Neural cell (in vitro differentiated cells): ENCODE results near the gene UGP2. TPM values are rescaled to one million over a fixed set of nuclear protein-coding genes. Genes with fewer than 3 reads are reported as not detected.

ENCODE experiments used
- H2AFZ ChIP-seq: fragments of 200-600, 300-800 bp; sonication (generic), shearing (Covaris generic); 2 replicates; pipeline ENCODE4 v1.6.0; 2014; ENCODE audit warnings: low read depth, mild to moderate bottlenecking, antibody characterized with exemption, low read length, moderate library complexity
- H3F3A ChIP-seq: fragments of 200-600 bp; shearing (Covaris generic); 2 replicates; pipeline ENCODE4 v1.6.1; 2016; ENCODE audit warnings: mild to moderate bottlenecking, moderate library complexity, mixed read lengths, antibody characterized with exemption, low read length; ENCODE audit not compliant: insufficient read depth, poor library complexity, severe bottlenecking
- H3K27ac ChIP-seq: fragments of 200-600, 300-800 bp; sonication (generic), shearing (Covaris generic); 2 replicates; pipeline ENCODE4 v1.5.1; 2014; ENCODE audit warnings: mild to moderate bottlenecking, low read length, moderate library complexity
- H3K27me3 ChIP-seq: fragments of 300-800, 200-600 bp; sonication (generic), shearing (Covaris generic); 2 replicates; pipeline ENCODE4 v1.6.0; 2014; ENCODE audit warnings: mild to moderate bottlenecking, low read depth, low read length, moderate library complexity; ENCODE audit not compliant: insufficient read depth
- H3K36me3 ChIP-seq: fragments of 300-800, 200-600 bp; sonication (generic), shearing (Covaris generic); 2 replicates; pipeline ENCODE4 v1.5.1; 2014; ENCODE audit warnings: mild to moderate bottlenecking, antibody characterized with exemption, low read length, moderate library complexity; ENCODE audit not compliant: insufficient read depth
- H3K4me2 ChIP-seq: fragments of 300-800, 200-600 bp; sonication (generic), shearing (Covaris generic); 2 replicates; pipeline ENCODE4 v1.6.0; 2014; ENCODE audit warnings: mild to moderate bottlenecking, low read length
- H3K4me3 ChIP-seq: fragments of 300-800, 200-600 bp; sonication (generic), shearing (Covaris generic); 2 replicates; pipeline ENCODE4 v1.5.1; 2014; ENCODE audit warnings: mild to moderate bottlenecking, low read length, moderate library complexity
- H3K79me2 ChIP-seq: fragments of 200-600 bp; shearing (Covaris generic); replicated peaks from 2 replicates; pipeline ENCODE4 v1.6.0; 2014; ENCODE audit warnings: mild to moderate bottlenecking, low read length, moderate library complexity; ENCODE audit not compliant: insufficient read depth
- H3K9ac ChIP-seq: fragments of 300-800, 200-600 bp; sonication (generic), shearing (Covaris generic); 2 replicates; pipeline ENCODE4 v1.6.1; 2016; ENCODE audit warnings: mild to moderate bottlenecking, low read length, mixed read lengths
- H3K9me2 ChIP-seq: fragments of 200-600 bp; shearing (Covaris generic); 2 replicates; pipeline ENCODE4 v1.6.1; 2016; ENCODE audit warnings: mild to moderate bottlenecking, low read length, mixed read lengths; ENCODE audit not compliant: insufficient read depth
- H3K9me3 ChIP-seq: fragments of 200-600, 300-800 bp; sonication (generic), shearing (Covaris generic); 2 replicates; pipeline ENCODE4 v1.6.1; 2016; ENCODE audit warnings: mild to moderate bottlenecking, mixed run types, low read length, moderate library complexity, mixed read lengths
- H4K20me1 ChIP-seq: fragments of 200-600 bp; shearing (Covaris generic); 2 replicates; pipeline ENCODE4 v1.6.1; 2016; ENCODE audit warnings: mild to moderate bottlenecking, mixed run types; ENCODE audit not compliant: insufficient read depth
- EP300 ChIP-seq: fragments of 450-650 bp; conservative IDR thresholded peaks from 2 replicates; pipeline ENCODE4 v1.6.1; 2014; ENCODE audit warnings: antibody characterized with exemption, mild to moderate bottlenecking, moderate library complexity; ENCODE audit not compliant: poor library complexity, severe bottlenecking
- EZH2 ChIP-seq: fragments of 200-600, 300-800 bp; shearing (Covaris generic), sonication (generic); IDR thresholded peaks from 2 replicates; pipeline ENCODE4 v1.6.1; 2014; ENCODE audit warnings: antibody characterized with exemption, low read length, borderline replicate concordance, mild to moderate bottlenecking; ENCODE audit not compliant: insufficient read depth, poor library complexity, severe bottlenecking
- MXI1 ChIP-seq: fragments of 450-650 bp; conservative IDR thresholded peaks from 2 replicates; pipeline ENCODE4 v1.6.1; 2014; ENCODE audit warnings: antibody characterized with exemption, mild to moderate bottlenecking; ENCODE audit not compliant: poor library complexity, severe bottlenecking
- POLR2AphosphoS5 ChIP-seq: IDR thresholded peaks from 2 replicates; pipeline ENCODE4 v1.6.1; 2012
- RAD21 ChIP-seq: fragments of 450-650 bp; conservative IDR thresholded peaks from 2 replicates; pipeline ENCODE4 v1.6.1; 2014; ENCODE audit warnings: antibody characterized with exemption, mild to moderate bottlenecking, moderate library complexity
- SMC3 ChIP-seq: fragments of 450-650 bp; conservative IDR thresholded peaks from 2 replicates; pipeline ENCODE4 v1.6.1; 2014; ENCODE audit warnings: antibody characterized with exemption, mild to moderate bottlenecking, moderate library complexity; ENCODE audit not compliant: poor library complexity
- TAF1 ChIP-seq: IDR thresholded peaks from 2 replicates; pipeline ENCODE4 v1.6.1; 2012; ENCODE audit warnings: low read depth
- polyA plus RNA-seq: library from polyadenylated mRNA; depleted of rRNA; stranded (reverse); fragments of >200 nt; gene quantifications from 2 replicates; pipeline ENCODE4 v1.2.3, GENCODE V29; 2014
- TF ChIP-seq, protein P1 (sequence below): fragments of 450-650 bp; IDR thresholded peaks from 2 replicates; pipeline ENCODE4 v1.5.1; 2014; ENCODE audit warnings: antibody characterized with exemption, mild to moderate bottlenecking, moderate library complexity; ENCODE audit not compliant: poor library complexity, severe bottlenecking
- TF ChIP-seq, protein P2 (sequence below): IDR thresholded peaks from 2 replicates; pipeline ENCODE4 v1.6.1; 2012; ENCODE audit warnings: borderline replicate concordance

UGP2 gene
- polyA plus RNA-seq, 1 donor from 2014 or later = 55.6 TPM

DNA sequence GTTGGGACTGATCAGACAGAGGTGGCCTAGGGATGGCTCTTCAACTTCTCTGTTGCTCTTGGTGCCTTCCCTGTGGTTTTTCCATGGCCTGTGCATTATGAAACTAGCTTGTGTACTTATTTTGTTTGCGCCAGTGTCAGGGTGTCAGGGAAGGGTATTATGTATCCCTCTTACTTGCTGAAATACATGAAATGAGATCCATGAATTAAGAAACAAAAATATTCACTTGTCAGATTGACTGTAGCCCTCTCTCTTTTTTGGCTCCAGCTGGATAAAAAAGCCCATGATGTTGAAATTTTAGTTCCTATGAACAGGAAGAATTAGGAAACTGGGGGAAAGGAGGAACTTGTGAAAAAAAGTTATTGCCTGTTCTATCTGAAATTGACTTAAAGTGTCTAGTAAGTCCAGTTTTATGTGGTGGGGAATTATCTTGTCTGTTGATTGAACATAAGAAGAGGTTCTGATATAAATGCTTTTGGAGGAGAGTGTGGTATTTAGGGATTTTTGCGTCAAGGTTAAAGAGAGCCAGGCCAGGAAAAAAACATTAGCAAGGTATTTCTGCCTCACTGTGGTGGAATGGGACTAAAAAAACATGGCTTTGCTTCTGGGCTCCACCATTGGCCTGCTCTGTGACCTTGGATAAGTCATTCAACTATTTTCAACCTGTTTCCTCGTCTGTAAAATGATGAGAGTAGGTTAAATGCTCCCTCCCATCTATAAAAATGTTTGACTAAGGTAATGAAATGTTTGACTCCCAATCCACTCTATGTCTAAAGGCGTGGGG is 12.0 kb downstream of the UGP2 start:
- H3K27ac ChIP-seq = no peak overlapping the region
- no peak overlapping the region for H3K4me3 ChIP-seq
- no peaks in the 10 kb centered on the region for H3K9me2 ChIP-seq
- H3K79me2 ChIP-seq = peaks cover 4% of the 10 kb centered on the region
- no peak for TF ChIP-seq RAD21
- H3F3A ChIP-seq = no peaks in the 10 kb centered on the region
- no peak overlapping the region for H3K9ac ChIP-seq
- H3K36me3 ChIP-seq = peaks cover 10% of the 10 kb centered on the region
- no peak overlapping the region for H3K4me2 ChIP-seq
- H3K27me3 ChIP-seq = no peaks in the 10 kb centered on the region
- H4K20me1 ChIP-seq = no peaks in the 10 kb centered on the region
- H2AFZ ChIP-seq = no peak overlapping the region
- H3K9me3 ChIP-seq = no peaks in the 10 kb centered on the region

DNA sequence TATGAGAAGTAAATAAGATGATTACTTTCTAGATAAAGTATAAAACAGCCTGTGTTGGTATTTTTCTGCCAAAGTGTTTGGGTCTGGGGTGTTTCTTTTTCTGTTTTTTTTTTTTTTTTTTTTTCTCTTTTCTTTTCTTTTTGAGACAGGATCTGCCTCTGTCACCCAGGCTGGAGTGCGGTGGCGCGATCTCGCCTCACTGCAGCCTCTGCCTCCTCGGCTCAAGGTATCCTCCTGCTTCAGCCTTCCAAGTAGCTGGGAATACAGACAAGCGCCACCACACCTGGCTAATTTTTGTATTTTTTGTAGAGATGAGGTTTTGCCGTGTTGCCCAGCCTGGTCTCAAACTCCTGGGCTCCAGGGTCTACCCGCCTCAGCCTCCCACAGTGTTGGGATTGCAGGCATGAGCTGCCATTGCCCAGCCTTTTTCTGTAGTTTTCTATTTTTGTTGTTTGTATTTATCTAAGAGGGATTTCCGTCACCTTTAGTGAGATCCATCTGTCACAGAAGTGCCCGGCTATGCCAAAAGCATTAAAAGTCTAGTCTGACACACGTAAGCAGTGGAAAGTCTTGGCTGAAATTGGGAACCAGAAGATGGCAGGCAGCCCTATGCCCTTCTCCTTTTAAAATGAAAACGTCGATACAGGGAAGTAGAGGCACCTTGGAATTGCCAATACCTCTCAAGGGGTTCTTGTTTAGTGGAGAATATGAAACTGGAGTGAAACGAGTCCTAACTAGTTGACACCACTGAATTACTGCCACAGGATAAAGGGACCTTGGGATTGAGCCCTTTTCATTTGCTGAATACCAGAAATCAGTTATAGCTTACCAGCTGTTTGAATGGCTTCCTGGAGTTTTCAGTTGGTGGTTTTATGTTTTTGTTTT is 14.0 kb downstream of the UGP2 start:
- Histone ChIP-seq H3K4me2 (no peak overlapping the region), H4K20me1 (no peaks in the 10 kb centered on the region), H2AFZ (no peak overlapping the region), H3K9ac (no peak overlapping the region), H3K9me2 (no peaks in the 10 kb centered on the region), H3K79me2 (no peaks in the 10 kb centered on the region), H3K27ac (no peak overlapping the region), H3K36me3 (peaks cover 10% of the 10 kb centered on the region), H3K9me3 (no peaks in the 10 kb centered on the region), H3K27me3 (no peaks in the 10 kb centered on the region), H3K4me3 (no peak overlapping the region), H3F3A (no peaks in the 10 kb centered on the region)
- TF ChIP-seq EP300 (no peak), SMC3 (no peak), MXI1 (no peak), RAD21 (no peak), EZH2 (no peak), TAF1 (no peak), POLR2AphosphoS5 (no peak)
- TF ChIP-seq, protein P1, sequence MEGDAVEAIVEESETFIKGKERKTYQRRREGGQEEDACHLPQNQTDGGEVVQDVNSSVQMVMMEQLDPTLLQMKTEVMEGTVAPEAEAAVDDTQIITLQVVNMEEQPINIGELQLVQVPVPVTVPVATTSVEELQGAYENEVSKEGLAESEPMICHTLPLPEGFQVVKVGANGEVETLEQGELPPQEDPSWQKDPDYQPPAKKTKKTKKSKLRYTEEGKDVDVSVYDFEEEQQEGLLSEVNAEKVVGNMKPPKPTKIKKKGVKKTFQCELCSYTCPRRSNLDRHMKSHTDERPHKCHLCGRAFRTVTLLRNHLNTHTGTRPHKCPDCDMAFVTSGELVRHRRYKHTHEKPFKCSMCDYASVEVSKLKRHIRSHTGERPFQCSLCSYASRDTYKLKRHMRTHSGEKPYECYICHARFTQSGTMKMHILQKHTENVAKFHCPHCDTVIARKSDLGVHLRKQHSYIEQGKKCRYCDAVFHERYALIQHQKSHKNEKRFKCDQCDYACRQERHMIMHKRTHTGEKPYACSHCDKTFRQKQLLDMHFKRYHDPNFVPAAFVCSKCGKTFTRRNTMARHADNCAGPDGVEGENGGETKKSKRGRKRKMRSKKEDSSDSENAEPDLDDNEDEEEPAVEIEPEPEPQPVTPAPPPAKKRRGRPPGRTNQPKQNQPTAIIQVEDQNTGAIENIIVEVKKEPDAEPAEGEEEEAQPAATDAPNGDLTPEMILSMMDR = no peak
- TF ChIP-seq, protein P2, sequence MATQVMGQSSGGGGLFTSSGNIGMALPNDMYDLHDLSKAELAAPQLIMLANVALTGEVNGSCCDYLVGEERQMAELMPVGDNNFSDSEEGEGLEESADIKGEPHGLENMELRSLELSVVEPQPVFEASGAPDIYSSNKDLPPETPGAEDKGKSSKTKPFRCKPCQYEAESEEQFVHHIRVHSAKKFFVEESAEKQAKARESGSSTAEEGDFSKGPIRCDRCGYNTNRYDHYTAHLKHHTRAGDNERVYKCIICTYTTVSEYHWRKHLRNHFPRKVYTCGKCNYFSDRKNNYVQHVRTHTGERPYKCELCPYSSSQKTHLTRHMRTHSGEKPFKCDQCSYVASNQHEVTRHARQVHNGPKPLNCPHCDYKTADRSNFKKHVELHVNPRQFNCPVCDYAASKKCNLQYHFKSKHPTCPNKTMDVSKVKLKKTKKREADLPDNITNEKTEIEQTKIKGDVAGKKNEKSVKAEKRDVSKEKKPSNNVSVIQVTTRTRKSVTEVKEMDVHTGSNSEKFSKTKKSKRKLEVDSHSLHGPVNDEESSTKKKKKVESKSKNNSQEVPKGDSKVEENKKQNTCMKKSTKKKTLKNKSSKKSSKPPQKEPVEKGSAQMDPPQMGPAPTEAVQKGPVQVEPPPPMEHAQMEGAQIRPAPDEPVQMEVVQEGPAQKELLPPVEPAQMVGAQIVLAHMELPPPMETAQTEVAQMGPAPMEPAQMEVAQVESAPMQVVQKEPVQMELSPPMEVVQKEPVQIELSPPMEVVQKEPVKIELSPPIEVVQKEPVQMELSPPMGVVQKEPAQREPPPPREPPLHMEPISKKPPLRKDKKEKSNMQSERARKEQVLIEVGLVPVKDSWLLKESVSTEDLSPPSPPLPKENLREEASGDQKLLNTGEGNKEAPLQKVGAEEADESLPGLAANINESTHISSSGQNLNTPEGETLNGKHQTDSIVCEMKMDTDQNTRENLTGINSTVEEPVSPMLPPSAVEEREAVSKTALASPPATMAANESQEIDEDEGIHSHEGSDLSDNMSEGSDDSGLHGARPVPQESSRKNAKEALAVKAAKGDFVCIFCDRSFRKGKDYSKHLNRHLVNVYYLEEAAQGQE = no peak
